Measurements from ENCODE around the gene MPND. TPM values are rescaled to one million over a fixed set of nuclear protein-coding genes. Genes with fewer than 3 reads are reported as not detected.
A peak's percentile ranks its signal among the peaks of the same experiment; 100 is the strongest.

MPND gene
- polyA plus RNA-seq, 1 of the 3 experiments (the other 2 are of a cell fraction) = 21.3 TPM

DNA sequence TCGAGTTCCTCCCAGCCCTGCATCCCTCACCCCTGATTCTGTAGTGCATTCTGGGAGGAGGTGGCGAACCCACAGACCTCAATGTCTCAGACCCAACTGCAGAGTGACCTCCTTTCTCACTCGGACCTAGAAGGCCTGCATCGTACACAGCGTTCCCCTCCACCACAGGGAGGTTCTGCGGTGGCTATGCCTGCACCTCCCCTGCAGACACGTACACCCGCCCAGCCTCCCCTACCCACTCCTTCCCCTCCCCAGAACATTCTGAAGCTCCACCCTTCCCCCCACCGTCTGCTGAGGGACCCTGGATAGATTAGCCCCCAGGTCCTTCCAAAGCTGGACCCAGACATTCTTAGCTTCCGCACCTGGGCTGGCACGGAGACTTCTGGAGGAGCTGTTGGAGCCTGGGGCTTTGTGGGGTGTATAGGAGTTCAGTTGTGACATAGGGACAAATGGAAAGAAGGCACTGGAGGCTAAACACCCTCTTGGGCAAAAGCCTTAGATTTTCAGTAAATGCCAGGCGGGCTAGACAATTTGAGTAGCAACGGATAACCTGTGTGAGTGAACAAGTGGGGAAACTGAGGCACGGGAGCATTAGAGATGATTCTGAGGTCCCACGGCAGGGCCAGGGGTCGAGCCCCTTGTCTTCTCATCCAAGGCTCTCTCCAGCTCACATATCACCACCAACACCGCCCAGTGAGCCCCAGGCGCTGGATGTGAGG is 39.4 kb upstream of the MPND start (continued):
- TF ChIP-seq, protein P1, sequence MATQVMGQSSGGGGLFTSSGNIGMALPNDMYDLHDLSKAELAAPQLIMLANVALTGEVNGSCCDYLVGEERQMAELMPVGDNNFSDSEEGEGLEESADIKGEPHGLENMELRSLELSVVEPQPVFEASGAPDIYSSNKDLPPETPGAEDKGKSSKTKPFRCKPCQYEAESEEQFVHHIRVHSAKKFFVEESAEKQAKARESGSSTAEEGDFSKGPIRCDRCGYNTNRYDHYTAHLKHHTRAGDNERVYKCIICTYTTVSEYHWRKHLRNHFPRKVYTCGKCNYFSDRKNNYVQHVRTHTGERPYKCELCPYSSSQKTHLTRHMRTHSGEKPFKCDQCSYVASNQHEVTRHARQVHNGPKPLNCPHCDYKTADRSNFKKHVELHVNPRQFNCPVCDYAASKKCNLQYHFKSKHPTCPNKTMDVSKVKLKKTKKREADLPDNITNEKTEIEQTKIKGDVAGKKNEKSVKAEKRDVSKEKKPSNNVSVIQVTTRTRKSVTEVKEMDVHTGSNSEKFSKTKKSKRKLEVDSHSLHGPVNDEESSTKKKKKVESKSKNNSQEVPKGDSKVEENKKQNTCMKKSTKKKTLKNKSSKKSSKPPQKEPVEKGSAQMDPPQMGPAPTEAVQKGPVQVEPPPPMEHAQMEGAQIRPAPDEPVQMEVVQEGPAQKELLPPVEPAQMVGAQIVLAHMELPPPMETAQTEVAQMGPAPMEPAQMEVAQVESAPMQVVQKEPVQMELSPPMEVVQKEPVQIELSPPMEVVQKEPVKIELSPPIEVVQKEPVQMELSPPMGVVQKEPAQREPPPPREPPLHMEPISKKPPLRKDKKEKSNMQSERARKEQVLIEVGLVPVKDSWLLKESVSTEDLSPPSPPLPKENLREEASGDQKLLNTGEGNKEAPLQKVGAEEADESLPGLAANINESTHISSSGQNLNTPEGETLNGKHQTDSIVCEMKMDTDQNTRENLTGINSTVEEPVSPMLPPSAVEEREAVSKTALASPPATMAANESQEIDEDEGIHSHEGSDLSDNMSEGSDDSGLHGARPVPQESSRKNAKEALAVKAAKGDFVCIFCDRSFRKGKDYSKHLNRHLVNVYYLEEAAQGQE (IDR thresholded peaks at IDR 0.05; ENCODE audit: low read depth, low read length) = no peak
- TF ChIP-seq, protein P2, sequence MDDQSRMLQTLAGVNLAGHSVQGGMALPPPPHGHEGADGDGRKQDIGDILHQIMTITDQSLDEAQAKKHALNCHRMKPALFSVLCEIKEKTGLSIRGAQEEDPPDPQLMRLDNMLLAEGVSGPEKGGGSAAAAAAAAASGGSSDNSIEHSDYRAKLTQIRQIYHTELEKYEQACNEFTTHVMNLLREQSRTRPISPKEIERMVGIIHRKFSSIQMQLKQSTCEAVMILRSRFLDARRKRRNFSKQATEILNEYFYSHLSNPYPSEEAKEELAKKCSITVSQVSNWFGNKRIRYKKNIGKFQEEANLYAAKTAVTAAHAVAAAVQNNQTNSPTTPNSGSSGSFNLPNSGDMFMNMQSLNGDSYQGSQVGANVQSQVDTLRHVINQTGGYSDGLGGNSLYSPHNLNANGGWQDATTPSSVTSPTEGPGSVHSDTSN (IDR thresholded peaks at IDR 0.05) = no peak
- no peak for TF ChIP-seq FOXJ3 (CRISPR knock-in tag; IDR thresholded peaks at IDR 0.05)
- TF ChIP-seq, protein P3, sequence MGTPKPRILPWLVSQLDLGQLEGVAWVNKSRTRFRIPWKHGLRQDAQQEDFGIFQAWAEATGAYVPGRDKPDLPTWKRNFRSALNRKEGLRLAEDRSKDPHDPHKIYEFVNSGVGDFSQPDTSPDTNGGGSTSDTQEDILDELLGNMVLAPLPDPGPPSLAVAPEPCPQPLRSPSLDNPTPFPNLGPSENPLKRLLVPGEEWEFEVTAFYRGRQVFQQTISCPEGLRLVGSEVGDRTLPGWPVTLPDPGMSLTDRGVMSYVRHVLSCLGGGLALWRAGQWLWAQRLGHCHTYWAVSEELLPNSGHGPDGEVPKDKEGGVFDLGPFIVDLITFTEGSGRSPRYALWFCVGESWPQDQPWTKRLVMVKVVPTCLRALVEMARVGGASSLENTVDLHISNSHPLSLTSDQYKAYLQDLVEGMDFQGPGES (IDR thresholded peaks at IDR 0.05; ENCODE audit: low read depth, low read length) = no peak
- TF ChIP-seq, protein P4, sequence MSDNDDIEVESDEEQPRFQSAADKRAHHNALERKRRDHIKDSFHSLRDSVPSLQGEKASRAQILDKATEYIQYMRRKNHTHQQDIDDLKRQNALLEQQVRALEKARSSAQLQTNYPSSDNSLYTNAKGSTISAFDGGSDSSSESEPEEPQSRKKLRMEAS (IDR thresholded peaks at IDR 0.05; ENCODE audit: low read depth) = no peak
- TF ChIP-seq NRF1 (IDR thresholded peaks at IDR 0.05; ENCODE audit: low read depth, low read length) = no peak
- TF ChIP-seq YY1 (IDR thresholded peaks at IDR 0.05; ENCODE audit: low read depth) = no peak
- TF ChIP-seq RXRA (IDR thresholded peaks at IDR 0.05; ENCODE audit: borderline replicate concordance, low read depth) = no peak
- TF ChIP-seq NFIC (IDR thresholded peaks at IDR 0.05; ENCODE audit: borderline replicate concordance) = no peak
- no peak for TF ChIP-seq FOSL2 (IDR thresholded peaks at IDR 0.05; ENCODE audit: borderline replicate concordance, low read depth)
- TF ChIP-seq RCOR1 (IDR thresholded peaks at IDR 0.05; ENCODE audit: low read length) = no peak; the same call in 1 of the 2 replicates

DNA sequence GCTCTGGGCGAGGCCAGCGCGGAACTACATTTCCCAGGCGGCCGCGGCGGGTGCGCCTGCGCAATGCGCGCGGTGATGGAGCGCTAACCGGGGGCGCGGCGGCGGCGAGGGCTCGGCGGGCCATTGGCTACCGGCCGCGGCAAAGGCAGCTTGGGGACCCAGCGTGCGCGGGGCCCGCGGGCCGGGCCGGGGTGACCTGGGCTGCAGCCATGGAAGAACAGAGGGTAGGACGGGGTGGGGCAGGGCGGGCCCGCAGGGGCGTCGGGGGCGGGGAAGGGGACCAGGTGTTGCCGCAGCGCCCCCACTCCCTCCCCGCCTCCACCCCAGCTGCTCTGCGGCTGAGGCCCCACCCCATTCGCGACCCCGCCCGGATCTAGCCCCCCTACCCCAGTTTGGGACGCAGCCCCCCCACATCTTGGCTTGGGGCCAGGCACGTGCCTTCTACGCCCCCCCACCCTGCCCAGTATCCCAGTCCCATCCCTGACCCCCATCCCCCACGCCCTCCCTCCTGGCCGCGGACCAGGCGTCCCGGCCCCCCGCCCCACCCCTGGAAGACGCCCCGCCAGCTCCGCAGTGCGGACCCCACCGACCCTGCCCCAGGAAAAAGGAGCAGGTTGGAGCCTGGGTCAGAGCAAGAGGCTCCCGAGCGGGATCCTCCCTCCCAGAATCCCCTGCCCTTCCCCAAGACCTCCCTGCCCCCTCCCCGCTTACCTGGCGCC is 38.7 kb upstream of the MPND start, which contains the start of gene FSD1:
FSD1 (plus strand) TSS at position 61 of the 719 bp plus-strand sequence; CDS start at position 210, 149 bp downstream.
- H3K4me1 ChIP-seq (ENCODE audit: control insufficient read depth in 1 of 2, insufficient read depth in 2 of 2, low read depth in 1 of 2, low read length in 1 of 2) = peaks cover 0 to 16% of the 10 kb centered on the region in 2 experiments; a peak in 1 of 4 replicates
- no peak within 1 kb of the TSS; a peak in 1 of 4 replicates for H3K27ac ChIP-seq (ENCODE audit: low read depth in 2 of 2, low read length in 1 of 2)
- H3K4me2 ChIP-seq = peak within 1 kb of the TSS; percentile 39; the same call in 1 of the 2 replicates
- H3K4me3 ChIP-seq (ENCODE audit: low read depth in 2 of 2, low read length in 1 of 2) = peak within 1 kb of the TSS; percentile 43 to 51; a peak in 3 of 4 replicates
- H2AFZ ChIP-seq (ENCODE audit: low read depth) = no peak within 1 kb of the TSS
- DNase-seq = peak; percentile 99
- H4K20me1 ChIP-seq (ENCODE audit: insufficient read depth) = no peaks in the 10 kb centered on the region
- H3K9me2 ChIP-seq = no peaks in the 10 kb centered on the region
- no peaks in the 10 kb centered on the region for H3K79me2 ChIP-seq (ENCODE audit: insufficient read depth)
- H3K9ac ChIP-seq = no peak within 1 kb of the TSS
- no peaks in the 10 kb centered on the region for H3F3A ChIP-seq (replicated peaks; ENCODE audit: insufficient read depth)
- CTCF ChIA-PET = interaction anchor here (1.2 to 4.2 kb wide), 4 partner anchors 9 to 48 kb away, joined by 3 to 22 read pairs (median 8); no protein-coding TSS in a partner anchor
- H3K27me3 ChIP-seq (ENCODE audit: insufficient read depth) = no peaks in the 10 kb centered on the region
- POLR2A ChIA-PET = interaction anchor here (2.0 kb wide), 1 partner anchor 39 kb away, joined by 13 read pairs; the partner anchor contains the start of gene MPND
- 16% methylated on average over 11 of the region's 63 CpGs for WGBS (ENCODE audit: low lambda C conversion rate)
- H3K36me3 ChIP-seq (replicated peaks in 1 of 2; ENCODE audit: control insufficient read depth in 1 of 2, insufficient read depth in 2 of 2, low read length in 1 of 2) = peaks cover 4 to 7% of the 10 kb centered on the region in 2 experiments
- TF ChIP-seq NRF1 (IDR thresholded peaks at IDR 0.05; ENCODE audit: low read depth, low read length) (peak; percentile 86), EP300 (IDR thresholded peaks at IDR 0.05; ENCODE audit: borderline replicate concordance in 1 of 2, low read depth in 1 of 2, low read length in 1 of 2) (no peak), TEAD4 (IDR thresholded peaks at IDR 0.05; ENCODE audit: borderline replicate concordance, insufficient read depth) (no peak), MXI1 (IDR thresholded peaks at IDR 0.05; ENCODE audit: low read depth, low read length) (peak; percentile 28; the same call in 1 of the 2 replicates), RXRA (IDR thresholded peaks at IDR 0.05; ENCODE audit: borderline replicate concordance, low read depth) (no peak), FOXJ3 (CRISPR knock-in tag; IDR thresholded peaks at IDR 0.05) (no peak)
- H3K9me3 ChIP-seq = no peaks in the 10 kb centered on the region
